PC-3 (cell line): ENCODE results near the gene PSMB7. TPM values are rescaled to one million over a fixed set of nuclear protein-coding genes. Genes with fewer than 3 reads are reported as not detected.

Source experiments
- ATAC-seq: fragments of 200-7000 bp; cut with Tn5 transposase; 2 replicates; pipeline ENCODE4 v1.9.1; 2020; ENCODE audit warnings: mild to moderate bottlenecking, moderate library complexity
- BruUV-seq: library from RNA; stranded (reverse); fragments of 400-500 nt; replicated peaks from 2 replicates; lab custom pipeline; 2021; lab: Mats Ljungman, UMichigan
- CTCF ChIA-PET: fragments of 300-600 bp; sonication (Branson Sonifier 250); formaldehyde crosslinking; loops from one replicate; lab custom pipeline; 2022; ENCODE audit warnings: antibody characterized with exemption; lab: Charles Lee
- POLR2A ChIA-PET: fragments of 300-600 bp; sonication (Branson Sonifier 250); formaldehyde crosslinking; loops from one replicate; lab custom pipeline; 2022; ENCODE audit warnings: antibody characterized with exemption; ENCODE audit not compliant: unreplicated experiment; lab: Charles Lee
- DNase-seq: peaks from one replicate; pipeline ENCODE4 v3.0.0-alpha.2; 2015
- H2AFZ ChIP-seq: fragments of 300-600 bp; sonication (generic); 2 replicates; pipeline ENCODE4 v1.6.0; 2016; ENCODE audit warnings: antibody characterized with exemption, low read length
- H3F3A ChIP-seq: fragments of 300-600 bp; sonication (generic); one replicate; pipeline ENCODE4 v1.6.0; 2017; ENCODE audit warnings: antibody characterized with exemption, low read length, control low read depth, mild to moderate bottlenecking; ENCODE audit not compliant: unreplicated experiment
- H3K27ac ChIP-seq: fragments of 300-600 bp; sonication (generic); 2 replicates; pipeline ENCODE4 v1.5.1; 2016; ENCODE audit warnings: mild to moderate bottlenecking, low read length
- H3K27me3 ChIP-seq: fragments of 300-600 bp; sonication (generic); 2 replicates; pipeline ENCODE4 v1.6.1; 2016; ENCODE audit warnings: low read length, mixed read lengths
- H3K36me3 ChIP-seq: fragments of 300-600 bp; sonication (generic); 2 replicates; pipeline ENCODE4 v1.6.1; 2016; ENCODE audit warnings: low read depth, mixed run types, low read length, mixed read lengths
- H3K4me1 ChIP-seq: fragments of 300-600 bp; sonication (generic); 2 replicates; pipeline ENCODE4 v1.5.1; 2016; ENCODE audit warnings: low read length; ENCODE audit not compliant: insufficient read depth
- H3K4me2 ChIP-seq: fragments of 300-600 bp; sonication (generic); 2 replicates; pipeline ENCODE4 v1.6.0; 2016; ENCODE audit warnings: low read length
- H3K4me3 ChIP-seq: fragments of 300-600 bp; sonication (generic); 2 replicates; pipeline ENCODE4 v1.5.1; 2016; ENCODE audit warnings: mild to moderate bottlenecking, low read length, mixed read lengths
- H3K79me2 ChIP-seq: fragments of 300-600 bp; sonication (generic); 2 replicates; pipeline ENCODE4 v1.6.1; 2017; ENCODE audit warnings: low read length, mixed read lengths
- H3K9ac ChIP-seq: fragments of 300-600 bp; sonication (generic); 2 replicates; pipeline ENCODE4 v1.6.0; 2016; ENCODE audit warnings: mild to moderate bottlenecking, low read length
- H3K9me2 ChIP-seq: fragments of 300-600 bp; sonication (generic); replicated peaks from 2 replicates; pipeline ENCODE4 v1.6.1; 2016; ENCODE audit warnings: mixed run types, low read length, mixed read lengths
- H3K9me3 ChIP-seq: fragments of 300-600 bp; sonication (generic); 2 replicates; pipeline ENCODE4 v1.6.1; 2016; ENCODE audit warnings: low read length, mixed read lengths
- H4K20me1 ChIP-seq: fragments of 300-600 bp; sonication (generic); 2 replicates; pipeline ENCODE4 v1.6.1; 2016; ENCODE audit warnings: low read length, mixed read lengths
- EZH2 ChIP-seq: fragments of 300-600 bp; sonication (generic); IDR thresholded peaks from one replicate; pipeline ENCODE4 v1.6.1; 2017; ENCODE audit warnings: antibody characterized with exemption, mild to moderate bottlenecking, low read length; ENCODE audit not compliant: unreplicated experiment
- EZH2phosphoT487 ChIP-seq: fragments of 300-600 bp; sonication (generic); IDR thresholded peaks from 2 replicates; pipeline ENCODE4 v1.6.1; 2018; ENCODE audit warnings: mild to moderate bottlenecking, antibody characterized with exemption, low read length, borderline replicate concordance
- intact Hi-C: fragments of 100-400 bp; cut with micrococcal nuclease; formaldehyde crosslinking; loops from 2 replicates; pipeline ENCODE4 v1.9.0; 2023
- total RNA-seq: library from RNA; depleted of rRNA; stranded (reverse); fragments of >200 nt; gene quantifications from 2 replicates; pipeline ENCODE4 v1.2.3, GENCODE V29; 2014
- TF ChIP-seq, protein P1 (sequence below): fragments of 300-600 bp; sonication (generic); conservative IDR thresholded peaks from 2 replicates; pipeline ENCODE4 v1.5.1; 2017; ENCODE audit warnings: antibody characterized with exemption, low read depth, mild to moderate bottlenecking, low read length

The PSMB7 gene
- total RNA-seq, 1 experiment from 2014 or later = 372 TPM

DNA sequence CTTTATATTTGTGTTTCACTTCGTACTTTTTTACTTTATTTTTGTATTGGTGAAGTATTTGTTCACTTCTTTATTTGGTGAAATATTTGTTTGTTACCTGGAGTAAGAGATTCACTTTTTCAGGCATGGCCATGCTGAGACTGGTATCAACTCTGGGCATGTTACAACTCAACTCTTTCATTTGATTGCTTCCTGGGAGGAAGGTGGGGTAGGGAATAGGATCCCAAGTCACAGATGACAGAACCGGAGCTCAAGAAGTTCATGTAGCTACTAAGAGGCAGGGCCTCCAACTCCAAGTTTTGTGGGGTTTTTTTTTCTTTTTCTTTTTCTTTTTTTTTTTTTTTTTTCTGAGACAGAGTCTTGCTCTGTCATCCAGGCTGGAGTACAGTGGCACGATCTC is 28.9 kb upstream of the PSMB7 start:
- POLR2A ChIA-PET = no interaction called here
- H3K9me3 ChIP-seq = no peaks in the 10 kb centered on the region
- H3K4me2 ChIP-seq = no peak overlapping the region
- H3K27ac ChIP-seq = no peak overlapping the region
- H3K9ac ChIP-seq = no peak overlapping the region
- no peaks in the 10 kb centered on the region for H3K36me3 ChIP-seq
- DNase-seq (no peak), ATAC-seq (no peak)
- H3K27me3 ChIP-seq = no peaks in the 10 kb centered on the region
- TF ChIP-seq EZH2phosphoT487 = no peak
- no peak for TF ChIP-seq EZH2
- TF ChIP-seq, protein P1, sequence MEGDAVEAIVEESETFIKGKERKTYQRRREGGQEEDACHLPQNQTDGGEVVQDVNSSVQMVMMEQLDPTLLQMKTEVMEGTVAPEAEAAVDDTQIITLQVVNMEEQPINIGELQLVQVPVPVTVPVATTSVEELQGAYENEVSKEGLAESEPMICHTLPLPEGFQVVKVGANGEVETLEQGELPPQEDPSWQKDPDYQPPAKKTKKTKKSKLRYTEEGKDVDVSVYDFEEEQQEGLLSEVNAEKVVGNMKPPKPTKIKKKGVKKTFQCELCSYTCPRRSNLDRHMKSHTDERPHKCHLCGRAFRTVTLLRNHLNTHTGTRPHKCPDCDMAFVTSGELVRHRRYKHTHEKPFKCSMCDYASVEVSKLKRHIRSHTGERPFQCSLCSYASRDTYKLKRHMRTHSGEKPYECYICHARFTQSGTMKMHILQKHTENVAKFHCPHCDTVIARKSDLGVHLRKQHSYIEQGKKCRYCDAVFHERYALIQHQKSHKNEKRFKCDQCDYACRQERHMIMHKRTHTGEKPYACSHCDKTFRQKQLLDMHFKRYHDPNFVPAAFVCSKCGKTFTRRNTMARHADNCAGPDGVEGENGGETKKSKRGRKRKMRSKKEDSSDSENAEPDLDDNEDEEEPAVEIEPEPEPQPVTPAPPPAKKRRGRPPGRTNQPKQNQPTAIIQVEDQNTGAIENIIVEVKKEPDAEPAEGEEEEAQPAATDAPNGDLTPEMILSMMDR = no peak
- no peaks in the 10 kb centered on the region for H3K9me2 ChIP-seq
- no peaks in the 10 kb centered on the region for H3K4me1 ChIP-seq
- no TSS peak for BruUV-seq
- H4K20me1 ChIP-seq = no peaks in the 10 kb centered on the region
- H3K4me3 ChIP-seq = no peak overlapping the region
- CTCF ChIA-PET = no interaction called here
- H3F3A ChIP-seq = no peaks in the 10 kb centered on the region
- intact Hi-C loops = no loop called here
- H2AFZ ChIP-seq = no peak overlapping the region
- no peaks in the 10 kb centered on the region for H3K79me2 ChIP-seq

DNA sequence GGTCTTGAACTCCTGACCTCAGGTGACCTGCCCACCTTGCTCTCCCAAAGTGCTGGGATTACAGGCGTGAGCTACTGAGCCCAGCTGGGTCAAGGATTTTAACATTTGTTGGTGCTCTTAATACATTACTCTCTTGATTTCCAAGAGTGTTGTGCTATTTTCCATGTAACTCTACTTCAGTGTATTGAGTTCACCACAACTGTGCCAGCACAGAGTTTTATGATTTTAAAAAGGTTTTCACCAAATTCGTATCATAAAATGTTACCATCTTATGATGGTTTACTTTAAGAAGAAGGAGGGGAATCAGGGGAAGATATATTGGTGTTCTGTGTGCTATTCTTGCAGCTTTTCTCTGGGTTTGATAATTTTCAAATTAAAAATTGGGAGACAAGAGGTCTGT is 28.4 kb upstream of the PSMB7 start:
- no peak overlapping the region for H3K4me2 ChIP-seq
- H3K36me3 ChIP-seq = no peaks in the 10 kb centered on the region
- H3K9me2 ChIP-seq = no peaks in the 10 kb centered on the region
- TF ChIP-seq, protein P1 = no peak
- no peak for TF ChIP-seq EZH2phosphoT487
- no peak for TF ChIP-seq EZH2
- H4K20me1 ChIP-seq = no peaks in the 10 kb centered on the region
- H3K9ac ChIP-seq = no peak overlapping the region
- POLR2A ChIA-PET = no interaction called here
- H3F3A ChIP-seq = no peaks in the 10 kb centered on the region
- H3K27me3 ChIP-seq = no peaks in the 10 kb centered on the region
- intact Hi-C loops = no loop called here
- no peak overlapping the region for H3K4me3 ChIP-seq
- H3K9me3 ChIP-seq = no peaks in the 10 kb centered on the region
- H3K4me1 ChIP-seq = no peaks in the 10 kb centered on the region
- no TSS peak for BruUV-seq
- CTCF ChIA-PET = no interaction called here
- no peaks in the 10 kb centered on the region for H3K79me2 ChIP-seq
- no peak overlapping the region for H2AFZ ChIP-seq
- ATAC-seq = no peak
- DNase-seq = no peak
- H3K27ac ChIP-seq = no peak overlapping the region

DNA sequence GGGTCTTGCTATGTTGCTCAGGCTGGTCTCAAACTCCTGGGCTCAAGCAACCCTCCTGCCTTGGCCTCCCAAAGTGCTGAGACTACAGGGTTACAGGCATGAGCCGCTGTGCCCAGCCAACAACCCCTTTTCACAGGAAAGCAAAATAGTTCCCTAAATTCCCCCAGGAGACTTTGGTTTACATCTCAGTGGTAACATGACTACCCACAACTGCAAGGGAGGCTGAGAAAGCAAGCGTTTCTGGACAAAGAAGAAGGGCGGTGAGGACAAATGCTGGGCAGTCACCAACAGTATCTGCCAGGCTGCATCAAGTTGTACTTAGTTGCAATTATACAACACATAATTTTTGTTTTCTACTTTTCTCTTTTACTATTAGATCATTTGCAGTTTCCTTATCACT is 27.6 kb upstream of the PSMB7 start:
- H3K9me2 ChIP-seq = no peaks in the 10 kb centered on the region
- no peak for DNase-seq

More for the DNA sequence above, 27.6 kb upstream of the PSMB7 start:
- no peak for TF ChIP-seq EZH2
- no peak for TF ChIP-seq EZH2phosphoT487
- TF ChIP-seq, protein P1 = no peak
- no peak overlapping the region for H2AFZ ChIP-seq
- no peak overlapping the region for H3K27ac ChIP-seq
- BruUV-seq = no TSS peak
- H3K4me1 ChIP-seq = no peaks in the 10 kb centered on the region
- H3K9ac ChIP-seq = no peak overlapping the region
- H3K9me3 ChIP-seq = no peaks in the 10 kb centered on the region
- ChIA-PET CTCF (no interaction called here), POLR2A (no interaction called here)
- H3F3A ChIP-seq = no peaks in the 10 kb centered on the region
- no peak for ATAC-seq
- H3K4me3 ChIP-seq = no peak overlapping the region
- H4K20me1 ChIP-seq = no peaks in the 10 kb centered on the region
- no peak overlapping the region for H3K4me2 ChIP-seq
- H3K27me3 ChIP-seq = no peaks in the 10 kb centered on the region
- no peaks in the 10 kb centered on the region for H3K79me2 ChIP-seq
- intact Hi-C loops = no loop called here
- H3K36me3 ChIP-seq = no peaks in the 10 kb centered on the region
